DND-41 (cell line): ENCODE measurements around the gene UQCC2.
A peak's percentile ranks its signal among the peaks of the same experiment; 100 is the strongest.

ENCODE experiments used
- ATAC-seq: fragments of 200-7000 bp; cut with Tn5 transposase; 3 replicates; pipeline ENCODE4 v1.9.1; 2021; ENCODE audit warnings: low read depth; ENCODE audit not compliant: insufficient read depth
- DNase-seq: peaks from one replicate; pipeline ENCODE4 v3.0.0-alpha.2; 2020
- H2AFZ ChIP-seq: 2 replicates; pipeline ENCODE4 v1.6.0; 2012; ENCODE audit warnings: low read depth, low read length
- H3K27ac ChIP-seq: 2 replicates; pipeline ENCODE4 v1.5.1; 2012; ENCODE audit warnings: low read length, inconsistent platforms
- H3K27me3 ChIP-seq: fragments of 200-600 bp; sonication (generic); 2 replicates; pipeline ENCODE4 v1.6.0; 2012; ENCODE audit warnings: low read length, mild to moderate bottlenecking, inconsistent platforms; ENCODE audit not compliant: insufficient read depth, poor library complexity
- H3K36me3 ChIP-seq: 2 replicates; pipeline ENCODE4 v1.5.1; 2012; ENCODE audit warnings: low read length, inconsistent platforms; ENCODE audit not compliant: insufficient read depth
- H3K4me1 ChIP-seq: 2 replicates; pipeline ENCODE4 v1.5.1; 2012; ENCODE audit warnings: mild to moderate bottlenecking, low read length; ENCODE audit not compliant: insufficient read depth
- H3K4me2 ChIP-seq: 2 replicates; pipeline ENCODE4 v1.6.0; 2012; ENCODE audit warnings: mild to moderate bottlenecking, moderate library complexity, low read length, inconsistent platforms; ENCODE audit not compliant: insufficient read depth
- H3K4me3 ChIP-seq, 2 experiments: fragments of 200-600 bp in 1 of 2; shearing (Covaris generic) in 1 of 2; 2 replicates each; pipeline ENCODE4 v1.5.1; 2012 to 2016; ENCODE audit warnings: inconsistent platforms in 2 of 2, low read length in 2 of 2, mild to moderate bottlenecking in 2 of 2, low read depth in 1 of 2, moderate library complexity in 1 of 2
- H3K79me2 ChIP-seq: 2 replicates; pipeline ENCODE4 v1.6.0; 2012; ENCODE audit warnings: low read length, inconsistent platforms; ENCODE audit not compliant: insufficient read depth
- H3K9ac ChIP-seq: 2 replicates; pipeline ENCODE4 v1.6.0; 2012; ENCODE audit warnings: low read depth, mild to moderate bottlenecking, inconsistent platforms, low read length, moderate library complexity
- H3K9me3 ChIP-seq: 2 replicates; pipeline ENCODE4 v1.5.1; 2012; ENCODE audit warnings: low read length, moderate library complexity, mild to moderate bottlenecking, inconsistent platforms; ENCODE audit not compliant: insufficient read depth, severe bottlenecking
- H4K20me1 ChIP-seq: 2 replicates; pipeline ENCODE4 v1.6.0; 2012; ENCODE audit warnings: low read length; ENCODE audit not compliant: insufficient read depth
- CTCF ChIP-seq: IDR thresholded peaks from 2 replicates; pipeline ENCODE4 v1.5.1; 2012; ENCODE audit warnings: borderline replicate concordance, low read length, moderate library complexity, mild to moderate bottlenecking; ENCODE audit not compliant: poor library complexity, severe bottlenecking; ENCODE audit errors: extremely low read depth
- EZH2 ChIP-seq: IDR thresholded peaks from 3 replicates; pipeline ENCODE4 v1.6.1; 2012; ENCODE audit warnings: borderline replicate concordance, low read depth, mild to moderate bottlenecking, moderate library complexity, low read length, inconsistent platforms; ENCODE audit not compliant: severe bottlenecking

The UQCC2 gene

GRCh38 chr6:33683576-33684427 lies 27.7 kb downstream of the UQCC2 start:
- peaks cover 94% of the 10 kb centered on the region for H3K36me3 ChIP-seq

GRCh38 chr6:33683051-33683571 lies 28.4 kb downstream of the UQCC2 start:
- no peak overlapping the region for H2AFZ ChIP-seq
- no peaks in the 10 kb centered on the region for H3K9me3 ChIP-seq
- H4K20me1 ChIP-seq, result 0 out of 2 replicates have a peak, but pooled peaks cover 3% of the 10 kb centered on the region
- no peak overlapping the region for H3K9ac ChIP-seq
- H3K4me3 ChIP-seq, result no peak overlapping the region
- no peak overlapping the region for H3K4me2 ChIP-seq
- TF ChIP-seq EZH2 (no peak), CTCF (no peak)
- peak; percentile 58; the same call in 2 of the 3 replicates for ATAC-seq
- H3K27ac ChIP-seq, result no peak overlapping the region
- DNase-seq, result peak; percentile 41
- H3K36me3 ChIP-seq, result peaks cover 94% of the 10 kb centered on the region
- H3K27me3 ChIP-seq, result no peaks in the 10 kb centered on the region
- no peaks in the 10 kb centered on the region for H3K4me1 ChIP-seq
- H3K79me2 ChIP-seq, result no peaks in the 10 kb centered on the region

More at GRCh38 chr6:33683576-33684427, 27.7 kb downstream of the UQCC2 start:
- no peak overlapping the region for H3K9ac ChIP-seq
- DNase-seq (no peak), ATAC-seq (no peak)
- H3K9me3 ChIP-seq, result no peaks in the 10 kb centered on the region
- TF ChIP-seq EZH2 (no peak), CTCF (no peak)
- H3K4me3 ChIP-seq, result no peak overlapping the region
- no peaks in the 10 kb centered on the region for H3K79me2 ChIP-seq
- no peaks in the 10 kb centered on the region for H3K4me1 ChIP-seq
- no peaks in the 10 kb centered on the region for H3K27me3 ChIP-seq
- no peak overlapping the region for H3K27ac ChIP-seq
- H4K20me1 ChIP-seq, result 0 out of 2 replicates have a peak, but pooled peaks cover 3% of the 10 kb centered on the region
- H2AFZ ChIP-seq, result no peak overlapping the region
- no peak overlapping the region for H3K4me2 ChIP-seq

GRCh38 chr6:33682341-33682740 lies 29.2 kb downstream of the UQCC2 start:
- no peaks in the 10 kb centered on the region for H3K9me3 ChIP-seq
- H4K20me1 ChIP-seq, result 0 out of 2 replicates have a peak, but pooled peaks cover 3% of the 10 kb centered on the region
- no peaks in the 10 kb centered on the region for H3K79me2 ChIP-seq
- H3K9ac ChIP-seq, result no peak overlapping the region
- H2AFZ ChIP-seq, result no peak overlapping the region
- DNase-seq (no peak), ATAC-seq (no peak)
- no peak overlapping the region for H3K4me2 ChIP-seq
- no peaks in the 10 kb centered on the region for H3K4me1 ChIP-seq
- H3K36me3 ChIP-seq, result peaks cover 94% of the 10 kb centered on the region
- H3K27me3 ChIP-seq, result no peaks in the 10 kb centered on the region
- H3K4me3 ChIP-seq, result no peak overlapping the region
- no peak for TF ChIP-seq CTCF
- TF ChIP-seq EZH2, result no peak
- H3K27ac ChIP-seq, result no peak overlapping the region
